Endothelial cell of umbilical vein (primary cell): ENCODE data around the gene GATA3.

ENCODE experiments used
- EZH2 ChIP-seq: IDR thresholded peaks from 2 replicates; pipeline ENCODE4 v1.6.1; 2012; ENCODE audit warnings: borderline replicate concordance, low read depth, mild to moderate bottlenecking, moderate library complexity, low read length, inconsistent platforms; ENCODE audit not compliant: severe bottlenecking
- FOS ChIP-seq: IDR thresholded peaks from 2 replicates; pipeline ENCODE4 v1.6.1; 2011; ENCODE audit warnings: mild to moderate bottlenecking, low read length, moderate library complexity, borderline replicate concordance; ENCODE audit not compliant: insufficient read depth
- JUN ChIP-seq: IDR thresholded peaks from 2 replicates; pipeline ENCODE4 v1.6.1; 2011; ENCODE audit warnings: borderline replicate concordance, low read depth; ENCODE audit not compliant: insufficient read length, insufficient read depth
- MYC ChIP-seq: IDR thresholded peaks from one replicate; pipeline ENCODE4 v1.6.1; 2011; ENCODE audit warnings: mild to moderate bottlenecking, low read depth, low read length
- POLR2A ChIP-seq: IDR thresholded peaks from 2 replicates; pipeline ENCODE4 v1.6.1; 2012; ENCODE audit warnings: low read depth, mild to moderate bottlenecking, control low read depth, low read length
- POLR2AphosphoS5 ChIP-seq: IDR thresholded peaks from 2 replicates; pipeline ENCODE4 v1.6.1; 2012; ENCODE audit warnings: low read depth, mild to moderate bottlenecking, control low read depth, low read length, moderate library complexity; ENCODE audit not compliant: insufficient read depth
- TF ChIP-seq, protein P1 (sequence below), 2 donors: IDR thresholded peaks; 1 replicate in 1 of 2; 2 replicates in 1 of 2; pipeline ENCODE4 v1.5.1; 2011; ENCODE audit warnings: low read length in 2 of 2, mild to moderate bottlenecking in 2 of 2, moderate library complexity in 2 of 2, control low read depth in 1 of 2, inconsistent platforms in 1 of 2, low read depth in 1 of 2; ENCODE audit not compliant: insufficient read depth in 1 of 2; ENCODE audit errors: extremely low read depth in 1 of 2
- TF ChIP-seq, protein P2 (sequence below): IDR thresholded peaks from 2 replicates; pipeline ENCODE4 v1.6.1; 2011; ENCODE audit not compliant: insufficient read depth, insufficient read length

DNA sequence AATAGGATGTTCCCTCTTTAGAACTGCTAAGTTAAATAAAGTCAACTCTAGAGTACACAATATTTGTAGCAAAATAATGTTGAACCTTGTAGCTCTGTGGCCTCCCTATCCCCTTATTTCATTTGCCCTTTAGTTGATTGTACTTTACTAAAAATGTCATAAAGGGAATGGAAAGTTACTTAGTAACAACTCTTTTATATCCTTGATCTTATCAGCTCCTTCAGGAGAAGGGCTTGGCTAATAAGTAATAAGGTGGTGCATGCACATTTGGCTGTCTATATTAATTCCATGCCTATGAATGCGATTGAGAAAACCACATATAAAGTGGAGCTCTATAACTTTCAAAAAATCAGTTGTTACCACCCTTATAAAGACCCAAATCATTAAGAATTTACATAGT is 41.5 kb upstream of the GATA3 start:
- no peak for TF ChIP-seq POLR2A
- TF ChIP-seq, protein P1, sequence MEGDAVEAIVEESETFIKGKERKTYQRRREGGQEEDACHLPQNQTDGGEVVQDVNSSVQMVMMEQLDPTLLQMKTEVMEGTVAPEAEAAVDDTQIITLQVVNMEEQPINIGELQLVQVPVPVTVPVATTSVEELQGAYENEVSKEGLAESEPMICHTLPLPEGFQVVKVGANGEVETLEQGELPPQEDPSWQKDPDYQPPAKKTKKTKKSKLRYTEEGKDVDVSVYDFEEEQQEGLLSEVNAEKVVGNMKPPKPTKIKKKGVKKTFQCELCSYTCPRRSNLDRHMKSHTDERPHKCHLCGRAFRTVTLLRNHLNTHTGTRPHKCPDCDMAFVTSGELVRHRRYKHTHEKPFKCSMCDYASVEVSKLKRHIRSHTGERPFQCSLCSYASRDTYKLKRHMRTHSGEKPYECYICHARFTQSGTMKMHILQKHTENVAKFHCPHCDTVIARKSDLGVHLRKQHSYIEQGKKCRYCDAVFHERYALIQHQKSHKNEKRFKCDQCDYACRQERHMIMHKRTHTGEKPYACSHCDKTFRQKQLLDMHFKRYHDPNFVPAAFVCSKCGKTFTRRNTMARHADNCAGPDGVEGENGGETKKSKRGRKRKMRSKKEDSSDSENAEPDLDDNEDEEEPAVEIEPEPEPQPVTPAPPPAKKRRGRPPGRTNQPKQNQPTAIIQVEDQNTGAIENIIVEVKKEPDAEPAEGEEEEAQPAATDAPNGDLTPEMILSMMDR (IDR thresholded peaks at IDR 0.05; ENCODE audit: extremely low read depth in 1 of 2, insufficient read depth in 1 of 2, low read depth in 1 of 2, low read length in 2 of 2) = no peak
- TF ChIP-seq, protein P2, sequence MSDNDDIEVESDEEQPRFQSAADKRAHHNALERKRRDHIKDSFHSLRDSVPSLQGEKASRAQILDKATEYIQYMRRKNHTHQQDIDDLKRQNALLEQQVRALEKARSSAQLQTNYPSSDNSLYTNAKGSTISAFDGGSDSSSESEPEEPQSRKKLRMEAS = no peak
- TF ChIP-seq POLR2AphosphoS5 = no peak
- no peak for TF ChIP-seq JUN
- TF ChIP-seq MYC = no peak
- no peak for TF ChIP-seq EZH2
- TF ChIP-seq FOS = no peak
